HG03280 (cell line): Measurements from ENCODE around the gene TRIM46.
"Not testable (repeated sequence)": the region's sequence is repeated elsewhere in the genome, so short reads cannot be mapped to it uniquely, and the experiment has no call there.

Experiments used
- ATAC-seq: cut with Tn5 transposase; IDR thresholded peaks from one replicate; pipeline ENCODE4 v1.9.1; 2021; ENCODE audit warnings: mild to moderate bottlenecking, moderate library complexity; ENCODE audit not compliant: unreplicated experiment

TRIM46 gene

GRCh38 chr1:155200920-155201319 is 27.3 kb downstream of the TRIM46 start:
- no peak for ATAC-seq

- ATAC-seq, result no peak
Measured at GRCh38 chr1:155202198-155202597, 28.5 kb downstream of the TRIM46 start.

- no peak for ATAC-seq
Measured at GRCh38 chr1:155202731-155203515, 29.3 kb downstream of the TRIM46 start.

GRCh38 chr1:155205035-155205434 is 31.4 kb downstream of the TRIM46 start:
- ATAC-seq, result no peak

GRCh38 chr1:155205969-155206593 is 32.4 kb downstream of the TRIM46 start:
- ATAC-seq, result no peak

GRCh38 chr1:155206891-155207805 is 33.5 kb downstream of the TRIM46 start:
- peak; percentile 30 for ATAC-seq

GRCh38 chr1:155207806-155208540 is 34.3 kb downstream of the TRIM46 start, which contains the start of gene THBS3:
Gene THBS3 (minus strand): TSS chr1:155207897. CDS start chr1:155207876, 21 bp downstream.
- ATAC-seq, result no peak

- peak; percentile 66 for ATAC-seq
Measured at GRCh38 chr1:155208541-155209311, 35.1 kb downstream of the TRIM46 start, which contains the start of gene MTX1. Gene MTX1 (plus strand): TSS chr1:155208695. CDS start chr1:155208805, 110 bp downstream.

GRCh38 chr1:155209312-155209721 is 35.7 kb downstream of the TRIM46 start:
- ATAC-seq, result no peak

- ATAC-seq, result no peak
Measured at GRCh38 chr1:155210314-155211104, 36.9 kb downstream of the TRIM46 start.

- not testable (repeated sequence) for ATAC-seq
Measured at GRCh38 chr1:155211381-155212050, 37.9 kb downstream of the TRIM46 start.

GRCh38 chr1:155212051-155212440 is 38.4 kb downstream of the TRIM46 start:
- not testable (repeated sequence) for ATAC-seq

GRCh38 chr1:155214702-155215101 is 41.1 kb downstream of the TRIM46 start:
- not testable (repeated sequence) for ATAC-seq

GRCh38 chr1:155218854-155219591 is 45.4 kb downstream of the TRIM46 start:
- ATAC-seq, result no peak

GRCh38 chr1:155219592-155220031 is 46.0 kb downstream of the TRIM46 start:
- ATAC-seq, result no peak

GRCh38 chr1:155220211-155220965 is 46.7 kb downstream of the TRIM46 start:
- not testable (repeated sequence) for ATAC-seq

- no peak for ATAC-seq
Measured at GRCh38 chr1:155223047-155223446, 49.4 kb downstream of the TRIM46 start.
